Epidermal melanocyte (primary cell): ENCODE results near the gene MYO1C.
"Not testable (repeated sequence)": the region's sequence is repeated elsewhere in the genome, so short reads cannot be mapped to it uniquely, and the experiment has no call there.

Experiments used
- DNase-seq: peaks from one replicate; pipeline ENCODE4 v3.0.0; 2011; ENCODE audit warnings: low spot score; ENCODE audit not compliant: insufficient read length

The MYO1C gene

DNA sequence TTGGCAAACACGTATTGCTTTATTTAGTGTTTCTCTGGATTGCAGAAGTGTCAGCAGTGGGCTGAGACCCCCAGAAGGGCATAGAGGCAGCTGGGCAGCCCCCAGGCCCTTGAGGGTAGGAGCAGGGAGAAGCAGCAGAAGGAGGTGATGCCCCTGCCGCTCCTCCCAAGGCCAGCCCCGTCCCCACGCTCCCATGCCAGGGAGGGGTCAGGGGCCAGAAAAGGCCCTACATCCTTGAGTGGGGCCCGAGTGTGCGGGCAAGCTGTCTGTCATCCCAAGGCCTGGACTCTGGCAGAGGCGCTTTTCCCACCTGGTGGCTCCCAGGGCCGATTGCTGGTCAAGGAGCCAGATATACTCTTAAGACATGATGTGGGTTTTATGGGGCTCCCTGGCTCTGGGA, 28.3 kb downstream of the MYO1C start:
- peak; percentile 10 for DNase-seq

DNA sequence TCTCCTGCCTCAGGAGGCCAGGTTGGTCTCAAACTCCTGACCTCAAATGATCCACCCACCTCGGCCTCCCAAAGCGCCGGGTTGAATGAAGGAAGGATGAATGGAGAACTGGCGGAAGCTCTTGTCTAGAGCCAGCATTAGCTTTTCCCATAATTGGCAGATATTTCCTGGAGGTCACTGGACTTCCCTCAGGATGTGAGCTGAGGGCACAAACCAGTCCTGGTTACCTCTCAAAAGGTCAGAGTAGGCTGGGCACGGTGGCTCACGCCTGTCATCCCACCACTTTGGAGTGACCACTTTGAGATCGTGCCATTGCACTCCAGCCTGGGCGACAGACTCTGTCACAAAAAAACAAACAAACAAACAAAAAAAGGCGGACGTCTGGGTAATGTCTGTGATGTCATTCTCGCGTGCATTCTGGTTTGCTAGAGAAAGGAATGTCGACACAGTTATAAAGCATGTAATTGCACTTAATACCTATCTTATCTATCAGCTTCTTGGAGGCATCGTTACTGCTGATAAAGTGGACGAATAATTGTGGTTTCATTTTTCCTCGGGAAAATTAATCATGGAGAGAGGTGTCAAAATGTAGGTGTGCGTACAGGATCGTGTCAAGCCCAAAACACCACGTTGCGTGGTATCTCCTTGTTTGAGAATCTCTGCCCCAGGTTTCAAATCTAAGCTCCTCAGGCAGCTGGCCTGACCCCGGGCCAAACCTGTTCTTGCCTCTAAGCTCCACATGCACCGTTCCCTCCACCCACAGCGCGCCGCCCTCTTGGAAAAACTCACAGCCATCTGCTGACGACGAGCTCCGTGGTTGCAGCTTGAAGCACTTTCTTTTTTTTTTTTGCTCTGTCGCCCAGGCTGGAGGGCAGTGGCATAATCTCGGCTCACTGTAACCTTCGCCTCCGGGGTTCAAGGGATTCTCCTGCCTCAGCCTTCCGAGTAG, 30.0 kb downstream of the MYO1C start:
- DNase-seq = peak; percentile 8

DNA sequence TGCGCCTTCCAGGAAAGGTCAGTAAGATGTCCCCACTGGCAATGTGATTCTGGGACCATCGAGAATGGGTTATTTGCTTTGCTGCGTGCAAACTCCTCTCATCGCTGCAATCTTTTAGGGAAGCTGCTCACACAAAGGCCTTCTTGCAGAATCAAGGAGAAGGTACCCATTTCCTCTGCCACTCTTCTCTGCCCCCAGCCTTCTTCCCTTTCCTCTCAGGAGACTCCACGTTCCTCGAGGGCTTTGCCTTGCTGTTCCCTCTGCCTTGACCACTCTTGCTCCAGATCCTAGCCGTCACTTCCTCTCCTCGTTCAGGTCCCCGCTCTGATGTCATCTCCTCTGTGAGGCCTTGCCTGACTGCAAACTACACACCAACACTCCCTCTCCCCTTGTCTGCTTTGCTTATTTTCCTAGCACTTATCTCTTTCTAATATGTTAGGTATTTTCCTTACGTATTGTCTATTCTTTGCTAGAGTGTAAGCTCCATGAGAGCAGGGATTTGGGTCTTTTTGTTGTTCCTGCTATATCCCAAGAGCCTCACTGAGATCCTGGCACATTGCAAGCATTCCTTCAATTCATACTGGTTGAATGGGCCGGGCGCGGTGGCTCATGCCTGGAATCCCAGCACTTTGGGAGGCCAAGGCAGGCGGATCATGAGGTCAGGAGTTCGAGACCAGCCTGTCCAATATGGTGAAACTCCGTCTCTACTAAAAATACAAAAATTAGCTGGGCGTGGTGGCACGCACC, 31.1 kb downstream of the MYO1C start:
- peak; percentile 9 for DNase-seq

DNA sequence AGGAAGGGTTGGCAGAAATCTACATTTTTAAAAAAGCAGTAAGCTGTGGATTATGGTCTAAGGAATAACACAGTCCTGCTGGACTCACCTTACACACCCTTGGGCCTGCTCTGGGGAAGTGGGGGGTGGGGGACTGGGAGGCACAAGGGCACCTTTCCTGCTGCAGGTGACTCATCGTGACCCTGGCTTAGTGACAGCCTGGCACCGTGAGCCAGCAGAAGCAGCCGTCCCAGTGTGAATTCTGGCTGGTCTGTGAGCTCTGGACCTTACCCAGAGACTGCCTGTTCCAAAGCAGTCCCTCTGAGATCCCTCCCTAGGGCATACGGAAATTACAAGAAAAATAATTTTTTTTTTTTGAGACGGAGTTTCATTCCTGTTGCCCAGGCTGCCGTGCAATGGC, 32.3 kb downstream of the MYO1C start:
- DNase-seq = peak; percentile 15

DNA sequence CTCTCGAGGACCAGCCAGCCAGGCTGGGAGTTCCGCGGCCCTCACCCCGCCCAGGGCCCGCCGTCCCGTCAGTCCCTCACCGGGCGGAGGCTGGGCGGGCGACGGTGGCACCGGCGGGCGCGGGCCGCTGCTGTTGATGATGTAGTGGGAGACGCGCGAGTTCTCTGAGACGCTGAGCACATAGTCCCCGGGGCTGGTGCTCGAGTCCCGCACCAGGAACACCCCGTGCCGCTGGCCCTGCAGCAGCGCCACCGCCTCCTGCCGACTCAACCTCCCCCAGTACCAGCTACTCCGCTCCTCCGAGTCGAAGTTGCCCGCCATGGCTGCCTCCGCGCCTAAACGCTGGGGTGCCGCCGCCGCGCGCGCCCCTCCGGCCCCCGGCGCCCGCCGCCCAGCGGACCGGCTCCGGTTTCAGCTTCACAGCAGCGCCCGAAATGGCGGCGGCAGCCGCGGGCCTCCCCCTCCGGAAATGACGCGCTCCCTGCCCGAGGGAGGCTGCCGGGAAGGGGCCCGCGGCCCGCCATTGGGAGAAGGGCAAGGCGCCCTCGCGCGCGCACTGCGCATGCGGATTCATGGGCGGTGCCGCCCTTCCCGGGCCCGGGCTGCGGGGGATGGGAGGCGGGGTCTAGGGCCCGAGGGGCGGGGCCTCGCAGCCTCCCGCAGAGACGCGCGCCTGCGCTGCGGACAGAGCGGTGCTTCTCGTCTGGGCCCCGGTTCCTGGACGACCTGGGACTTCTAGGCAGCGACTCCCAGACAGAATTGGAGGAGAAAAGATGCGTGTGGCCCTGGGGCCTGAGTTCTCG, 36.5 kb downstream of the MYO1C start, which contains the start of gene CRK:
Gene CRK (minus strand): TSS at position 436 of the 803 bp plus-strand sequence. CDS start 115 bp downstream, at position 321.
- peak; percentile 98 for DNase-seq

DNA sequence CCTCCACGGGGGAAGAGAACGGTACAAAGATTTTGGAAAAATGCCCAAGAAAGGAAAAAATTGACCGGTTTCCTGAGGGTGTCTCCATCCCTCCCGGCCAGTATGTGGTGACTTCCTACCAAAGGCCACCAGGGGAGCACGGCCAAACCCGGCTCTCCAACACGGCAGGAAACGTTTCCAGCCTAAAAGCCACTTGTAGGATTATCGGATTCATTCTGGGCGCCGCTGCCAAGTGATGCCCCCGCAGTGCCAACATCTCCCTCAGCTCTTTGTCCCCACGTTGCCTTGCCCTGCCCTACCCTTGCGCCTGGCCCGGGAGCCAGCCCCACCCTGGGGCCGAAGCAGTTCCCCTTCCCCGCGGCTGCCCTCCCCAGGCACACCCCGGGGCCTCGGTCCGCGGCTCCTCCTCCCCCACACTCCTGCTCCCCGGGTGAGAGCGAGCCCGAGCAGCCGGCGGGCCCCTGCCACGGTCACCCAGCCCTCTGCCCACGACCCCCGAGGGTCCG, 37.1 kb downstream of the MYO1C start:
- peak; percentile 72 for DNase-seq

DNA sequence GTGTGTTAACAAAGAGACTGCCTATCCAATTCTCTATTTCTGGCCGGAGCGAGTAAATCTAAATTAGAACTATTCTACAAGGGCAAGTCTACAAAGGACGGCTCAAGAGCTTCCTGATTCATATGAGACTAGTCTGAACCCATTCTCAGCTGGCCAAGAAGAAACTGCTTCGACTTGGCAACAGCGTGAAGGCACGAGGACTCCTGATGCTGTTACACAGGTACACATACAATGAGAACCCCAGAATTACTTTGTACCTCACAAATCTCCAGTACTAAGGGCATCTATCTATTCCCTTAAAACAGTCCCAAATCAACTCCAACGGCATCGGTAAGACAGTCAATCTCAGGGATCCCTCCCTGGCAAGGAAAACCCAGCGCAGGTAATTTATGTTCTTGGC, 37.9 kb downstream of the MYO1C start:
- peak; percentile 13 for DNase-seq

DNA sequence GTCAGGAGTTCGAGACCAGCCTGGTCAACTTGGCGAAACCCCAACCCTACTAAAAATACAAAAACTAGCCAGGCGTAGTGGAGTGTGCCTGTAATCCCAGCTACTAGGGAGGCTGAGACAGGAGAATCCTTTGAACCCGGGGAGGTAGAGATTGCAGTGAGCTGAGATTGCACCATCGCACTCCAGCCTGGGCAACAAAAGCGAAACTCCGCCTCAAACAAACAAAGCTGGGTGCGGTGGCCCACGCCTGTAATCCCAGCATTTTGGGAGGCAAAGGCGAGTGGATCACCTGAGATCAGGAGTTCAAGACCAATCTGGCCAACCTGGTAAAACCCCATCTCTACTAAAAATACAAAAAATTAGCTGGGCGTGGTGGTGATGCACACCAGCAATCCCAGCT, 38.8 kb downstream of the MYO1C start:
- not testable (repeated sequence) for DNase-seq

DNA sequence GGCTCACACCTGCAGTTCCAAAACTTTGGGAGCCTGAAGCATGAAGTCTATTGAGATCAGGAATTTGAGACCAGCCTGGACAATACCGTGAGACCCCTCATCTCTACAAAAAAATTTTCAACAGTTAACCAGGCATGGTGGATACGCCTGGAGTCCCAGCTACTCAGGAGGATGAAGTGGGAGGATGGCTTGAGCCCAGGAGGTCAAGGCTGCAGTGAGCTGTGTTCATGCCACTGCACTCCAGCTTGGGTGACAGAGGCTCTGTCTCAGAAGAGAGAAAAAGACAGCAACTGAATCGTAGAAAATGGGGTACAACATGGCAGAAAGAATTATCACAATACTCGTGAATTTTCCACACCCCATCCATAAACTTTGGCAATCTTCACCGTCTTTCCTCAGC, 39.6 kb downstream of the MYO1C start:
- no peak for DNase-seq

DNA sequence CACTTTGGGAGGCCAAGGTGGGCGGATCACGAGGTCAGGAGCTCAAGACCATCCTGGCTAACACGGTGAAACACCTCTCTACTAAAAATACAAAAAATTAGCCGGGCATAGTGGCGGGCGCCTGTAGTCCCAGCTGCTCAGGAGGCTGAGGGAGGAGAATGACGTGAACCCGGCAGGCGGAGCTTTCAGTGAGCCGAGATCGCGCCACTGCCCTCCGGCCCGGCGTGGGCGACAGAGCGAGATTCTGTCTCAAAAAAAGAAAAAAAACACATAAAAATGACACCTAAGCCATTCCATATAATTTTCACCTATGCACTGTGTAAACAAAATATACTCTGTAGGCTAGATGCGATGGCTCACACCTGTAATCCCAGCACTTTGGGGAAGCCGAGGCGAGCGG, 42.2 kb downstream of the MYO1C start:
- not testable (repeated sequence) for DNase-seq

DNA sequence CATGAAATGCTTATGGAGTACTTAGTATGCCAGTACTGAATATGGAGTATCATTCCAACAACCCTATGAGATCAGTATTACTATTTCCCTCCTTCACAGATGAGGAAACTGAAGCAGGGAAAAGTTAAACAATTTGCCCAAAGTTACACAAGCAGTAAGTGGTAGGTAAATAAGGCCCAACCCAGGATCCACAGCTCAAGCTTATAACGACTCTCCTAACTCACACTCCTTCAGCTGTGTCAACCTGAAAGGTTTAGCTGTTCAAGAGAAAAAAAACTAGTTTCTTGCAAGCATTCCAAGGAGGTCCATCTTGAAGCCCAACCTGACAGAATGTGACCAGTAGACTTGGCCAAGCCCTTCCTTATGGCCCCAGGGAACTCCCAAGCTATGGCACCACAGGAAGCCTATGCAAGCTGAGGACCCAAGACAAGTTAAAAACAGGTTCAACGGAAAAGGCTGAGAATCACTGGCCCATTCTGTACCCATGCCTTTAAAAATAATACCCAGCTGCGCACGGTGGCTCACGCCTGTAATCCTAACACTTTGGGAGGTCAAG, 43.0 kb downstream of the MYO1C start:
- DNase-seq = no peak

DNA sequence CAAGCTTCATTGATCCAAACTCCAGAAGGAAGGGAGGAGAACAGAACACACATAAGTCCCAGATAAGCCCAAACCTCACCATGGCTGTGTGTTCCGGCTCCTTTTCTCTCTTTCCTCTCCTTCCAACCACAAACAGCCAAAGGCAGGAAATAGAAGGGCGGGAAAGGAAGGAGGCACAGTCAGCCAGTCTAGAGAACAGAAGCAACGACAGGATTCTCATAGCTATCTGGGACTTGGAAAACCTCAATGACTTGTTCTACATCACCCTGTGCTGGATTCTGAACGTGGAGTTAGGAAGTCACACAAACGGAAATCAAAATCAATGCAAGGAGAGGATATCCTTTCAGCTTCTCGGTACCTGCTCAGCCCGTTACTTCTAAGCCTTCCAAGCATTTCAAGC, 45.4 kb downstream of the MYO1C start:
- peak; percentile 32 for DNase-seq

DNA sequence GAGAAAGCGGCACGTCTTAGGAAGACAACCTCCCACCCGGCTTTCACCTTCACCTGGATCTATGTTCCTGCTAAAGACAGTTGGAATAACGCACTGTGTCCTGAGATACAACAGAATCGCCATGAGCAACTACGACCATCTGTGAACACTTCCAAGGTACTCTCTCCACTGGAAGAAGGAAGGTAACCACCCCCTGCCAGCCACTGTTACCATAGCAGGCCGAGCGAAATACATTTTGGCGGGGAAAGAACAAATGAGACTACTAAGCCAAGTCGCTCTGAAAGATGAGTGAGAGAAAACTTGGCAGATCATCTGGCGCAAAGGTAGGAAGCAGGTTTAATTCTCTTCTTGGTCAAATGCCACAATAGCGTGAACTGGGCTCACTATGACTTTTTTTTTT, 46.3 kb downstream of the MYO1C start:
- peak; percentile 7 for DNase-seq

DNA sequence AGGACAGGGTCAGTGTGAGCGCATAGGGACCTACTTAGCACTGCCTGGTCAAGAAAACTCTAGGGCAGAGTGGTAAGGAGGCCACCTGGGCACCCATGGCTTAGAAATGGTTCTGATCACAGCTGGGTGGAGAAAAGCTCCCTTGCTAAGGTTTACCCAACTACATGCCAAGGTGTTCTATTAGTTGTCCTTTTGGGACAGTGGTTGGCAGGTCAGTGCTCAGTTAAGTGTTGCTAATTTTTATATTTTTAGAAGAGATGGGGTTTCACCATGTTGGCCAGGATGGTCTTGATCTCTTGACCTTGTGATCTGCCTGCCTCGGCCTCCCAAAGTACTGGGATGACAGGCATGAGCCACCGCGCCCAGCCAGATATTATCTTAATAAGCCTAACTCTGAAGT, 46.8 kb downstream of the MYO1C start:
- DNase-seq = not testable (repeated sequence)

DNA sequence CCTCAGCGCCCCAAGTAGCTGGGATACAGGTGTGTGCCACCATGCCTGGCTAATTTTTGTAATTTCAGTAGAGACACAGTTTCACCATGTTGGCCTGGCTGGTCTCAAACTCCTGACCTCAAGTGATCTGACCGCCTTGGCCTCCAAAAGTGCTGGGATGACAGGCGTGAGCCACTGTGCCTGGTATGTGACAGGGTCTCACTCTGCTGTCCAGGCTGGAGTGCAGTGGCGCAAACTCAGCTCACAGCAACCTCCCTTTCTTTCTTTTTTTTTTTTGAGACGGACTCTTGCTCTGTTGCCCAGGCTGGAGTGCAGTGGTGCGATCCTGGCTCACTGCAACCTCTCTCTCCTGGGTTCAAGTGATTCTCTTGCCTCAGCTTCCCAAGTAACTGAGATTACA, 49.8 kb downstream of the MYO1C start:
- not testable (repeated sequence) for DNase-seq

DNA sequence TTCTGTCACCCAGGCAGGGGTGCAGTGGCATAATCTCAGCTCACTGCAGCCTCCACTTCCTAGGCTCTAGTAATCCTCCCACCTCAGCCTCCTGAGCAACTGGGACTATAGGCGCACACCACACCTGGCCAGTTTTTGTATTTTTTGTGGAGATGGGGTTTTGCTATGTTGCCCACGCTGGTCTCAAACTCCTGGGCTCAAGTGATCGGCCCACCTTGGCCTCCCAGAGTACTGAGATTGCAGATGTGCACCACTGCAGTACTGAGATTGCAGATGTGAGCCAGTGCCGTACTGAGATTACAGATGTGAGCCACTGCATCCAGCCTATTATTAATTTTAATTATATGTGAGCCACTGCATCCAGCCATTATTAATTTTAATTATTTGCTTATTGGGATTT, 50.3 kb downstream of the MYO1C start:
- no peak for DNase-seq

DNA sequence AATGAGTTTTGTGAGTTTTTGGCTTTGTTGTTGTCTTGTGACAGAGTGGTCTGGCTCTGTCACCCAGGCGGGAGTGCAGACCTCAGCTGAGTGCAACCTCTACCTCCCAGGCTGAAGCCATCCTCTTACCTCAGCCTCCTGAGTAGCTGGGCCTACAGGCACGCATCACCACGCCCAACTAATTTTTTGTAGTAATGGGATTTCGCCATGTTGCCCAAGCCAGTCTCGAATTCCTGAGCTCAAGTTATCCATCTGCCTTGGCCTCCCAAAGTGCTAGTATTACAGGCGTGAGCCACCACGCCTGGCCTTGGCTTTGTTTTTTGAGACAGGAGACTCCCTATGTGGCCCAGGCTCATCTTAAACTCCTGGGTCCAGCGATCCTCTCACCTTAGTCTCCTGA, 51.6 kb downstream of the MYO1C start:
- no peak for DNase-seq

DNA sequence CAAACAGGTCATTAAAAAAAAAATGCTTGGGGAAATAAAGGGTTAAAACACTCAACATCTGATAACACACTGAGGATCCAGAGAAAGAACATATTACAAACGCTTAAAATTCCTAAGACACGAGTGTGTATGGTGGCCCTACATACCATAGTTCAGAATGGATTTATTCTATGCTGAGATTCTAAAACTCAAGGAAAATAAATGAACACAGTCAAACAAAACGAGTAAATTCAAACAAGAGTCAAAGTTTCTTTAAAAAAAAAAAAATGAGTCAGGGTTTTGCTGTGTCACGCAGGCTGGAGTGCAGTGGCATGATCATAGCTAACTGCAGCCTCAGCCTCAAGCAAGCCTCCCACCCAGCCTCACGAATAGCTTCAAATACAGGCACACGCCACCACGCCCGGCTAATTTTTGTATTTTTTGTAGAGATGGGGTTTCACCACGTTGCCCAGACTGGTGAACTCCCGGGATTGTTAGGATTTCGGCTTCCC, 53.8 kb downstream of the MYO1C start:
- DNase-seq = no peak

DNA sequence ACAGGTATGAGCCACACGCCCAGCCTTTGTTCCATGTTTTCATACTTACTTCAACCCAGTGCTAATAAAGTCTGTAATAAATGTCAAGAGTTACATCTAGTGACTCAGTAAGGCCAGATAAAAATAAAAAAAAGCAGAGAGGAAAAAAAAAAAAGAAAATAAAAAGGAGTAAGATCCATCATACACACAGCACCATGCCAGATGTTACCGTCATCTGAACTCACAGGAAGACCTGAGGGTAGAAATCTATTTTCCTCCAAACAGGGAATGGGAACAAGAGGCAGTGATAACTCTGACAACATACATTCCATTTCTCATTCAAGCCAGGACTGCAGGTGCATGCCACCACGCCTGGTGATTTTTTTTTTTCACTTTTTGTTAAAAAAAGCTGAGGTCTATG, 57.2 kb downstream of the MYO1C start:
- no peak for DNase-seq

DNA sequence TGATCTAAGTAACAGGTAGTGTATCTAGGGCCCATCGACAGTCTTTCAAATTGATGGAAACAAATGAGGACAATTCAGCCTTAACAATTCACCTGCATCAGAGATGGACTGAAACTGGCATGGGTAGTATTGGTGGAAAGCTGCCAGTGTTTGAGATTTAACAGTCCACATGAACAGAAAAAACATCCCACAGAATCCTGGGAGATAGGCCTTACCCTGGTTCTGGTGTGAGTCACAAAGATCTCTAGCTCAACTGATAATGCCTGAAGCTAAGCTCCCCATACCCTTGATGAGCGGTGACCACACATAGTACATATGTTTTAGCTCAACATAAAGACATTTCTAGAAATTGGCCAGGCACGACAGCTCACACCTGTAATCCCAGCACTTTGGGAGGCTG, 58.3 kb downstream of the MYO1C start:
- no peak for DNase-seq

DNA sequence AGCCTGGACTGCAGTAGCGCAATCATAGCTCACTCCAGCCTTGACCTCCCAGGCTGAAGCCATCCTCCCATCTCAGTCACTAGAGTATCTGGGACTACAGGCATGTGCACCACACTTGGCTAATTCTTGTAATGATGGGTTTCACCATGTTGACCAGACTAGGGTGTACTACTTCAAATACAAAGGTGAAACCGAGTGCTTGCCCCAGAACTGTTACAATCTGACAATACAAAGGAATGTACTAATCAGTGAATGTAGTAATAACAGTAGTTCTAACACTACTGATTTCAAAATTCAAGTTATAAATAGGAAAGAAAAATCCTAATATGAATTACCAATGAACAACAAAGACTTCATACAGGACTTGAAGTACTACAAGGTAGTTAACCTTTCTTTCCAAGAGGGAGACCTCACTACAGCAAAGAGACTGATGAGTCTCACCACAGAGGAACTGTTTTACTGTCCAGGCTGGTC, 60.8 kb downstream of the MYO1C start:
- no peak for DNase-seq
